Fibroblast of skin of left quadriceps (primary cell): ENCODE measurements around the gene ANXA6.

ENCODE experiments used
- DNase-seq, 2 experiments: peaks; one replicate each; pipeline ENCODE4 v3.0.0-alpha.2; 2013; ENCODE audit warnings: low read depth in 2 of 2

ANXA6 gene

GRCh38 chr5:151067632-151068432 is 89.7 kb downstream of the ANXA6 start:
- no peak for DNase-seq

- DNase-seq, result no peak
These were observed 90.7 kb downstream of the ANXA6 start for GRCh38 chr5:151066920-151067319.

- DNase-seq, result no peak
These were observed 92.0 kb downstream of the ANXA6 start for GRCh38 chr5:151065609-151066008.

GRCh38 chr5:151064916-151065499 is 92.6 kb downstream of the ANXA6 start:
- DNase-seq, result no peak

- DNase-seq, result peak; percentile 30 to 32
These were observed 94.2 kb downstream of the ANXA6 start for GRCh38 chr5:151063142-151063989.

- DNase-seq, result no peak
These were observed 95.0 kb downstream of the ANXA6 start for GRCh38 chr5:151062405-151063141.

- DNase-seq, result no peak
These were observed 96.8 kb downstream of the ANXA6 start for GRCh38 chr5:151060742-151061141.

GRCh38 chr5:151058891-151059489 is 98.6 kb downstream of the ANXA6 start:
- no peak for DNase-seq

- DNase-seq, result no peak
These were observed 99.3 kb downstream of the ANXA6 start for GRCh38 chr5:151058301-151058700.

GRCh38 chr5:151056379-151057325 is 100.9 kb downstream of the ANXA6 start:
- DNase-seq, result no peak

- DNase-seq, result no peak
These were observed 102.2 kb downstream of the ANXA6 start for GRCh38 chr5:151055336-151055735.

- DNase-seq, result no peak
These were observed 102.9 kb downstream of the ANXA6 start for GRCh38 chr5:151054709-151055108.

- no peak for DNase-seq
These were observed 103.7 kb downstream of the ANXA6 start for GRCh38 chr5:151053796-151054462.

GRCh38 chr5:151052836-151053235 is 104.7 kb downstream of the ANXA6 start:
- no peak for DNase-seq

GRCh38 chr5:151051931-151052608 is 105.5 kb downstream of the ANXA6 start:
- no peak for DNase-seq

- peak; percentile 35 to 44 for DNase-seq
These were observed 106.3 kb downstream of the ANXA6 start for GRCh38 chr5:151051066-151051930.
